HepG2 (cell line): ENCODE results near the gene STRIT1. TPM values are rescaled to one million over a fixed set of nuclear protein-coding genes. Genes with fewer than 3 reads are reported as not detected.

Experiments used
- ATAC-seq: fragments of 200-7000 bp; cut with Tn5 transposase; 3 replicates; pipeline ENCODE4 v1.9.1; 2020; ENCODE audit warnings: mild to moderate bottlenecking, moderate library complexity
- BruUV-seq: library from RNA; stranded (reverse); fragments of 400-500 nt; replicated peaks from 2 replicates; lab custom pipeline; 2021; lab: Mats Ljungman, UMichigan
- CTCF ChIA-PET: fragments of 300-600 bp; formaldehyde crosslinking; extraction: SDS; loops from one replicate; lab custom pipeline; 2021; ENCODE audit warnings: low total read pairs, inconsistent platforms, low intra/inter-chr PET ratio; lab: Yijun Ruan, JAX
- POLR2A ChIA-PET: fragments of 350-600 bp; sonication (Branson Sonifier 250); formaldehyde crosslinking; loops from one replicate; lab custom pipeline; 2020; ENCODE audit warnings: antibody characterized with exemption, inconsistent platforms; lab: Yijun Ruan, JAX
- DNase-seq: peaks from one replicate; pipeline ENCODE4 v3.0.0-alpha.2; 2015; ENCODE audit warnings: low spot score
- FAIRE-seq: peaks from 3 replicates; lab custom pipeline; 2011; peaks lifted over from hg19 to GRCh38; lab: Jason Lieb, UNC
- H2AFZ ChIP-seq: one replicate; pipeline ENCODE4 v1.6.1; 2011; ENCODE audit warnings: low read length, inconsistent platforms
- H3K27ac ChIP-seq: fragments of 300-600 bp; 3 replicates; pipeline ENCODE4 v1.8.0; 2011; ENCODE audit warnings: mixed run types, mild to moderate bottlenecking, mixed read lengths, low read length, inconsistent platforms; ENCODE audit not compliant: insufficient read depth; ENCODE audit errors: extremely low read length
- H3K27me3 ChIP-seq, 2 experiments: fragments of 200-600 bp in 1 of 2; 2 replicates in 1 of 2; 3 replicates in 1 of 2; pipeline versions ENCODE4 v1.6.0 to v1.8.0; 2011; ENCODE audit warnings: low read length in 2 of 2, mild to moderate bottlenecking in 2 of 2, moderate library complexity in 2 of 2, inconsistent platforms in 1 of 2; ENCODE audit not compliant: insufficient read depth in 2 of 2, control insufficient read depth in 1 of 2
- H3K36me3 ChIP-seq, 2 experiments: fragments of 200-600 bp in 1 of 2; replicated peaks in 1 of 2; 2 replicates in 1 of 2; 3 replicates in 1 of 2; pipeline versions ENCODE4 v1.5.1 to v1.8.0; 2011; ENCODE audit warnings: low read length in 2 of 2, inconsistent platforms in 1 of 2; ENCODE audit not compliant: insufficient read depth in 2 of 2, control insufficient read depth in 1 of 2
- H3K4me1 ChIP-seq: 2 replicates; pipeline ENCODE4 v1.5.1; 2012; ENCODE audit warnings: low read length, inconsistent platforms; ENCODE audit not compliant: insufficient read depth
- H3K4me2 ChIP-seq: 2 replicates; pipeline ENCODE4 v1.6.0; 2011; ENCODE audit warnings: low read depth, low read length, inconsistent platforms
- H3K4me3 ChIP-seq, 3 experiments: fragments of 200-600 bp in 1 of 3; sonication (generic), shearing (Covaris generic) in 1 of 3; replicated peaks in 1 of 3; 2 replicates each; pipeline ENCODE4 v1.5.1; 2011 to 2016; ENCODE audit warnings: low read length in 3 of 3, inconsistent platforms in 2 of 3, low read depth in 2 of 3, mild to moderate bottlenecking in 2 of 3, control low read depth in 1 of 3, mixed read lengths in 1 of 3; ENCODE audit not compliant: insufficient read depth in 1 of 3
- H3K79me2 ChIP-seq: one replicate; pipeline ENCODE4 v1.6.1; 2011; ENCODE audit warnings: low read length, inconsistent platforms; ENCODE audit not compliant: insufficient read depth
- H3K9ac ChIP-seq: 2 replicates; pipeline ENCODE4 v1.6.0; 2011; ENCODE audit warnings: mild to moderate bottlenecking, low read depth, low read length, inconsistent platforms; ENCODE audit not compliant: insufficient read depth
- H3K9me3 ChIP-seq: 2 replicates; pipeline ENCODE4 v1.5.1; 2012; ENCODE audit warnings: mild to moderate bottlenecking, low read length
- H4K20me1 ChIP-seq: 2 replicates; pipeline ENCODE4 v1.6.0; 2011; ENCODE audit warnings: inconsistent platforms, mild to moderate bottlenecking, low read length, moderate library complexity; ENCODE audit not compliant: insufficient read depth
- ATF4 ChIP-seq, 2 experiments: fragments of 450-650 bp in 1 of 2; sonication (generic) in 1 of 2; formaldehyde crosslinking; IDR thresholded peaks; 2 replicates each; pipeline versions ENCODE4 v1.5.0 to v1.8.0; 2020 to 2022; ENCODE audit warnings: mild to moderate bottlenecking in 1 of 2, missing genetic modification reagents in 1 of 2
- ATRX ChIP-seq: sonication (generic); formaldehyde crosslinking; IDR thresholded peaks from 2 replicates; pipeline ENCODE4 v1.4.0; 2020; ENCODE audit warnings: missing genetic modification reagents, borderline replicate concordance
- CENPT ChIP-seq: sonication (generic); formaldehyde crosslinking; IDR thresholded peaks from 2 replicates; pipeline ENCODE4 v1.8.0; 2022; ENCODE audit warnings: low read depth, mild to moderate bottlenecking, moderate library complexity, missing genetic modification reagents
- CHCHD3 ChIP-seq: sonication (generic); formaldehyde crosslinking; IDR thresholded peaks from 2 replicates; pipeline ENCODE4 v1.8.0; 2022; ENCODE audit warnings: mild to moderate bottlenecking, missing genetic modification reagents, moderate library complexity
- EZH2 ChIP-seq: conservative IDR thresholded peaks from 2 replicates; pipeline ENCODE4 v1.6.1; 2012; ENCODE audit warnings: mild to moderate bottlenecking, low read depth, low read length, moderate library complexity
- HMGA1 ChIP-seq: sonication (generic); formaldehyde crosslinking; conservative IDR thresholded peaks from 2 replicates; pipeline ENCODE4 v1.4.0; 2020; ENCODE audit warnings: missing genetic modification reagents
- ISX ChIP-seq: sonication (generic); formaldehyde crosslinking; conservative IDR thresholded peaks from 2 replicates; pipeline ENCODE4 v1.5.0; 2020; ENCODE audit warnings: missing genetic modification reagents
- KAT8 ChIP-seq: IDR thresholded peaks from 2 replicates; pipeline ENCODE4 v1.6.1; 2016; ENCODE audit warnings: missing genetic modification reagents, missing compliant biosample characterization
- MYPOP ChIP-seq: sonication (generic); formaldehyde crosslinking; IDR thresholded peaks from 2 replicates; pipeline ENCODE4 v1.8.1; 2023; ENCODE audit warnings: mild to moderate bottlenecking, moderate library complexity, missing genetic modification reagents
- PAX8 ChIP-seq: sonication (generic); formaldehyde crosslinking; IDR thresholded peaks from 2 replicates; pipeline ENCODE4 v1.8.0; 2022; ENCODE audit warnings: mild to moderate bottlenecking, missing genetic modification reagents, borderline replicate concordance
- RFX3 ChIP-seq: IDR thresholded peaks from 2 replicates; pipeline ENCODE4 v1.6.1; 2016; ENCODE audit warnings: missing biosample characterization, missing genetic modification reagents
- SMC3 ChIP-seq: IDR thresholded peaks from 2 replicates; pipeline ENCODE4 v1.6.1; 2011; ENCODE audit warnings: low read length, improper control_type of control experiment
- TBP ChIP-seq: sonication (generic); formaldehyde crosslinking; IDR thresholded peaks from 2 replicates; pipeline ENCODE4 v1.5.0; 2020; ENCODE audit warnings: missing genetic modification reagents
- ZNF33A ChIP-seq: sonication (generic); formaldehyde crosslinking; IDR thresholded peaks from 2 replicates; pipeline ENCODE4 v1.5.1; 2020; ENCODE audit warnings: missing genetic modification reagents, mild to moderate bottlenecking, moderate library complexity, borderline replicate concordance
- ZNF414 ChIP-seq: sonication (generic); formaldehyde crosslinking; IDR thresholded peaks from 2 replicates; pipeline ENCODE4 v1.5.0; 2020; ENCODE audit warnings: missing genetic modification reagents
- ZNF501 ChIP-seq: sonication (generic); formaldehyde crosslinking; IDR thresholded peaks from 2 replicates; pipeline ENCODE4 v1.5.1; 2020; ENCODE audit warnings: mild to moderate bottlenecking, moderate library complexity, missing genetic modification reagents
- ZNF564 ChIP-seq: sonication (generic); formaldehyde crosslinking; IDR thresholded peaks from 2 replicates; pipeline ENCODE4 v1.8.1; 2023; ENCODE audit warnings: mild to moderate bottlenecking, missing genetic modification reagents
- ZNF614 ChIP-seq: IDR thresholded peaks from 2 replicates; pipeline ENCODE4 v1.6.1; 2018; ENCODE audit warnings: missing biosample characterization, missing genetic modification reagents, inconsistent platforms, borderline replicate concordance
- ZNF619 ChIP-seq: sonication (generic); formaldehyde crosslinking; IDR thresholded peaks from 2 replicates; pipeline ENCODE4 v1.4.0; 2020; ENCODE audit warnings: mild to moderate bottlenecking, missing genetic modification reagents
- in situ Hi-C: cut with HindIII; loops from 2 replicates; pipeline ENCODE4 v1.10.0; 2017; ENCODE audit warnings: low pct_unique_long_range_greater_than_20kb; ENCODE audit not compliant: extremely low pct_ligation_motif_present
- intact Hi-C: fragments of 100-400 bp; cut with micrococcal nuclease; formaldehyde crosslinking; loops from one replicate; pipeline ENCODE4 v1.10.0; 2022; ENCODE audit not compliant: unreplicated experiment
- polyA plus RNA-seq, 8 experiments: library from polyadenylated mRNA; depleted of rRNA in 3 of 8; stranded (reverse) in 7 of 8; unstranded in 1 of 8; fragments of >200 nt; fragmentation: Illumina TruSeq in 4 of 8; extraction: Trizol in 4 of 8; gene quantifications; 2 replicates each; pipeline versions ENCODE4 v1.2.1 to v1.2.3, GENCODE V29; 2011 to 2016; ENCODE audit warnings: low read depth in 4 of 8, missing spikeins in 1 of 8, mixed read lengths in 1 of 8; ENCODE audit not compliant: insufficient read depth in 1 of 8
- total RNA-seq, 5 experiments: library from RNA; depleted of rRNA; stranded (reverse); fragments of >200 nt; fragmentation: Illumina TruSeq; extraction: Trizol; gene quantifications; 2 replicates each; pipeline ENCODE4 v1.2.3, GENCODE V29; 2016; ENCODE audit warnings: low read depth in 1 of 5
- TF ChIP-seq, protein P1 (sequence below): sonication (generic); formaldehyde crosslinking; conservative IDR thresholded peaks from 2 replicates; pipeline ENCODE4 v1.5.0; 2020; ENCODE audit warnings: missing genetic modification reagents
- TF ChIP-seq, protein P2 (sequence below): sonication (generic); formaldehyde crosslinking; IDR thresholded peaks from 2 replicates; pipeline ENCODE4 v1.8.0; 2022; ENCODE audit warnings: mild to moderate bottlenecking, missing genetic modification reagents, moderate library complexity

STRIT1 gene
- total and polyA plus RNA-seq, 2 of the 13 experiments (the other 11 are each of a cell fraction or from before 2014, with no cell fraction given), result not detected

GRCh38 chr3:155313916-155314315 is 20.4 kb upstream of the STRIT1 start (continued):
- TF ChIP-seq HMGA1 (CRISPR knock-in tag), result no peak
- TF ChIP-seq CENPT (CRISPR knock-in tag), result no peak
- no peak for TF ChIP-seq ISX (CRISPR knock-in tag)
- TF ChIP-seq PAX8 (CRISPR knock-in tag), result no peak
- no peak for TF ChIP-seq SMC3
- TF ChIP-seq ZNF619 (CRISPR knock-in tag), result no peak

DNA sequence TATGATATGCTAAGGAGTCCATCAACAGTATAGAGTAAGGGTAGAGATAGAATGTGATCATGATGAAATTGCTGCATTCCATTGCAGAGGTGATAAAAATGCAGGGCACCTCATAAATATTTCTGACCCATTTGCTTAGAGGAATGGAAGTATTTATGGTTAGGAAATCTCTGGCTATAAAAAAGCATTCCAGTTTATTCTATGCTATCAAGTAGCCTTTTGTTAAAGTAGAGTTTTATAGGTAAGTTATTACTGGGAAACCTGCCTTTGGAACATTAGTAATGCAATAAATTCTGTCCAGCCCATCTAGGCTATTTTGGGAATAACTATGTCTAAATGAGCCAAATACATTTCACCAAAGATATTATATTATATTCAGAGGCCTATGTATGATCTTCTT is 19.8 kb upstream of the STRIT1 start:
- Histone ChIP-seq H3K9ac (no peak overlapping the region), H3K4me3 (no peak overlapping the region), H3K27me3 (no peaks in the 10 kb centered on the region), H3K79me2 (no peaks in the 10 kb centered on the region), H3K9me3 (no peaks in the 10 kb centered on the region), H4K20me1 (no peaks in the 10 kb centered on the region), H3K4me1 (no peaks in the 10 kb centered on the region), H3K27ac (no peak overlapping the region), H3K36me3 (no peaks in the 10 kb centered on the region), H2AFZ (no peak overlapping the region), H3K4me2 (no peak overlapping the region)
- ATAC-seq (no peak), DNase-seq (no peak), FAIRE-seq (no peak)
- ChIA-PET POLR2A (no interaction called here), CTCF (no interaction called here)
- no TSS peak for BruUV-seq
- in situ Hi-C loops (loop anchor here (25.0 kb wide), 1 partner anchor 551 kb away; no protein-coding TSS in a partner anchor), intact Hi-C loops (no loop called here)
- TF ChIP-seq ZNF564, result no peak
- no peak for TF ChIP-seq KAT8 (CRISPR knock-in tag)
- TF ChIP-seq ZNF501 (CRISPR knock-in tag), result no peak
- no peak for TF ChIP-seq ATF4 (CRISPR knock-in tag; IDR thresholded peaks at IDR 0.05)
- TF ChIP-seq ZNF414 (CRISPR knock-in tag), result no peak
- no peak for TF ChIP-seq EZH2
- TF ChIP-seq ATRX (CRISPR knock-in tag), result no peak
- no peak for TF ChIP-seq ZNF33A (CRISPR knock-in tag)
- TF ChIP-seq, protein P1, sequence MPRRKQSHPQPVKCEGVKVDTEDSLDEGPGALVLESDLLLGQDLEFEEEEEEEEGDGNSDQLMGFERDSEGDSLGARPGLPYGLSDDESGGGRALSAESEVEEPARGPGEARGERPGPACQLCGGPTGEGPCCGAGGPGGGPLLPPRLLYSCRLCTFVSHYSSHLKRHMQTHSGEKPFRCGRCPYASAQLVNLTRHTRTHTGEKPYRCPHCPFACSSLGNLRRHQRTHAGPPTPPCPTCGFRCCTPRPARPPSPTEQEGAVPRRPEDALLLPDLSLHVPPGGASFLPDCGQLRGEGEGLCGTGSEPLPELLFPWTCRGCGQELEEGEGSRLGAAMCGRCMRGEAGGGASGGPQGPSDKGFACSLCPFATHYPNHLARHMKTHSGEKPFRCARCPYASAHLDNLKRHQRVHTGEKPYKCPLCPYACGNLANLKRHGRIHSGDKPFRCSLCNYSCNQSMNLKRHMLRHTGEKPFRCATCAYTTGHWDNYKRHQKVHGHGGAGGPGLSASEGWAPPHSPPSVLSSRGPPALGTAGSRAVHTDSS (CRISPR knock-in tag), result no peak
- TF ChIP-seq, protein P2, sequence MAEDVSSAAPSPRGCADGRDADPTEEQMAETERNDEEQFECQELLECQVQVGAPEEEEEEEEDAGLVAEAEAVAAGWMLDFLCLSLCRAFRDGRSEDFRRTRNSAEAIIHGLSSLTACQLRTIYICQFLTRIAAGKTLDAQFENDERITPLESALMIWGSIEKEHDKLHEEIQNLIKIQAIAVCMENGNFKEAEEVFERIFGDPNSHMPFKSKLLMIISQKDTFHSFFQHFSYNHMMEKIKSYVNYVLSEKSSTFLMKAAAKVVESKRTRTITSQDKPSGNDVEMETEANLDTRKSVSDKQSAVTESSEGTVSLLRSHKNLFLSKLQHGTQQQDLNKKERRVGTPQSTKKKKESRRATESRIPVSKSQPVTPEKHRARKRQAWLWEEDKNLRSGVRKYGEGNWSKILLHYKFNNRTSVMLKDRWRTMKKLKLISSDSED, result no peak
- TF ChIP-seq CHCHD3, result no peak
- no peak for TF ChIP-seq MYPOP (CRISPR knock-in tag)
- no peak for TF ChIP-seq RFX3 (CRISPR knock-in tag)
- TF ChIP-seq TBP (CRISPR knock-in tag), result no peak
- no peak for TF ChIP-seq ZNF614 (CRISPR knock-in tag)
